Neuron (in vitro differentiated cells): Measurements from ENCODE around the gene SPATA46.
"Not testable (repeated sequence)": the region's sequence is repeated elsewhere in the genome, so short reads cannot be mapped to it uniquely, and the experiment has no call there.

Experiments
- H2AFZ ChIP-seq: one replicate; pipeline ENCODE4 v1.6.1; 2013; ENCODE audit warnings: low read depth, mild to moderate bottlenecking, inconsistent platforms, low read length, moderate library complexity
- H3K27me3 ChIP-seq: one replicate; pipeline ENCODE4 v1.6.1; 2013; ENCODE audit warnings: low read length; ENCODE audit not compliant: insufficient read depth
- H3K36me3 ChIP-seq: one replicate; pipeline ENCODE4 v1.6.1; 2013; ENCODE audit warnings: low read length; ENCODE audit not compliant: insufficient read depth
- H3K4me1 ChIP-seq: one replicate; pipeline ENCODE4 v1.6.1; 2013; ENCODE audit warnings: low read length; ENCODE audit not compliant: insufficient read depth
- H3K4me3 ChIP-seq: 2 replicates; pipeline ENCODE4 v1.5.1; 2013; ENCODE audit warnings: mild to moderate bottlenecking, low read length, moderate library complexity
- H3K9me3 ChIP-seq: one replicate; pipeline ENCODE4 v1.6.1; 2013; ENCODE audit warnings: low read length

The SPATA46 gene, protein sequence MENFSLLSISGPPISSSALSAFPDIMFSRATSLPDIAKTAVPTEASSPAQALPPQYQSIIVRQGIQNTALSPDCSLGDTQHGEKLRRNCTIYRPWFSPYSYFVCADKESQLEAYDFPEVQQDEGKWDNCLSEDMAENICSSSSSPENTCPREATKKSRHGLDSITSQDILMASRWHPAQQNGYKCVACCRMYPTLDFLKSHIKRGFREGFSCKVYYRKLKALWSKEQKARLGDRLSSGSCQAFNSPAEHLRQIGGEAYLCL

DNA sequence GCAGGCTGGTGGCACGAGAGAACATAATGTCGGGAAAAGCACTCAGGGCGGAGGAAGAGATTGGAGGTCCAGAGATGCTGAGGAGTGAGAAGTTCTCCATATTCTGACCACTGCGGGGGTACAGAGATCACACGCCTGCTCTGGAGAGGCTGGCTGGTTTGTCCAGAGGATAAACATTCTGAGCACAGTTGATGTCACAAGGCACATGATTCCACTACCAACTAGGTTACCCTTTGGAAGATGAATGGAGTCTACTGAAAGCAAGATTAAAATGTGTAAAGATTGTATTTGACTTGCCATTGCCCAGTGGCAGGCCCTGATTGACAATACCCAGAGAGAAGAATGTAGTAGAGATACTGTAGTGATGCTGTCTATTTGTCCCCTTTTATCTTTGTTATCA lies at the start of gene SPATA46:
SPATA46 (minus strand) TSS at position 164 of the 400 bp plus-strand sequence; CDS start at position 100, 64 bp downstream.
- H3K4me3 ChIP-seq: no peak within 1 kb of the TSS
- H2AFZ ChIP-seq: no peak within 1 kb of the TSS
- H3K9me3 ChIP-seq: no peaks in the 10 kb centered on the region
- H3K27me3 ChIP-seq: no peaks in the 10 kb centered on the region
- H3K4me1 ChIP-seq: no peaks in the 10 kb centered on the region
- no peaks in the 10 kb centered on the region for H3K36me3 ChIP-seq

DNA sequence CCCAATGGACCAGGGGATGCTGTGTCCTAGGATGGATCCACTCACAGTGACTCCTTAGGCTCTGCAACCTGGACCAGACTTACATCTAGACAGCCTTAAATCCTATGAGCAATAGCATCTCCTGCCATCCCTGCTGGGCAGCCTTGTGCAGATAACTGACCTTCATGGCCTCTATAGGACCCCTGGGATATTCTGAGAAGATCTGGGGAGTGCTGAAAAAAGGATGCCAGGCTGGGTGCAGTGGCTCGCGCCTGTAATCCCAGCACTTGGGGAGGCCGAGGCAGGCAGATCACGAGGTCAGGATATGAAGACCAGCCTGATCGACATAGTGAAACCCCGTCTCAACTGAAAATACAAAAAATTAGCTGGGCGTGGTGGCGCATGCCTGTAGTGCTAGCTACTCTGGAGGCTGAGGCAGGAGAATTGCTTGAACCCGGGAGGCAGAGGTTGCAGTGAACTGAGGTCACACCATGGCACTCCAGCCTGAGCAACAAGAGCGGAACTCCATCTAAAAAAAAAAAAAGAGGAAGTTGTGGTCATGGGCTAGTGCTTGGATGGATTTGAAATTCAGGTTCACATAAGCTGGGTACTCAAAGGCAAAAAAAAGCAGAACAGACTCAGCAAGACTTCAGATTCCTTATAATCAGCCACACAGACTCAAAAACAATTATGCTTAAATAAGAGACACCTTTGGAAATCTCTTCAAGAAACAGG lies 46.2 kb upstream of the SPATA46 start:
- H3K4me1 ChIP-seq: no peaks in the 10 kb centered on the region
- no peak overlapping the region for H2AFZ ChIP-seq
- no peaks in the 10 kb centered on the region for H3K9me3 ChIP-seq
- H3K36me3 ChIP-seq: no peaks in the 10 kb centered on the region
- H3K27me3 ChIP-seq: no peaks in the 10 kb centered on the region
- no peak overlapping the region for H3K4me3 ChIP-seq

DNA sequence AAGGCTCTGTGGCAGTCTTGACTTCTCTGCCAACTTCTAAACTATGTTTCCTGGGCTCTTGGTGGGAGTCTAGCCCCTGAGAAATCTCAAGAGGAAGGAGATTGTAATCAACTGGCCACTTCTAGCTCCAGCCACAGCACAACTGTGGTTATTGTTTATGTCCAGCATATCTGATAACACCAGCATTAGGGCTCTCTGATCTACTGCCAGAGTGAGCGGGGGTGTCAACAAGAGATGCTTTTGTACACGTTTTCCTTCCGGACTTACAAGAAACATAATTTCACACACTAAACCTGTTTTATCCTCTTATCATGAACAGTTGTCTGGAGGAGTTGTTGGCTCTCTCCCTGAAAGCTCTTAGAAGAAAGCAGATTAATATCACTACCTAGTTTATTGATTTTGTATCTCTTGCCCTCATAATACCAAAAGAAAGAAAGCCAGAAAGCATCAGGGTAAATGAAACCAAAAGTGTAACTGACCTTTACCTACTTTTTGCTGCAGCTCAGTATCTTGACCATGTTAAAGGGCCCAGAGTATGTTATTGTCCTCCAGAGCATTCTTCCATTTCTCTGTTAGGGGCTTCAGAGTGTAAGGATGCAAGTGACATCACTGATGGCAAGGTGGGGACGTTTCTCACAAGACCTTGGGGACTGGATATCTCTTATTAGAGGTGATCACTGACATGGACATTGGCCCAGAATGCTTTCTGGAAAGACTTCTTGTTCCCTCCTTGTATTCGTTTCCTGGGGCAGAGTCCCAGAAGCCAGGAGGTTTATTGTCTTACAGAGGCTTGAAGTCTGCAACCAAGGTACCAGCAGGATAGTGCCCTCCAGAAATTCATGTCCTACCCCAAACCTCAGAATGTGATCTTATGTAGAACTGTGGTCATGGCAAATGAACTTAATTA lies 44.9 kb upstream of the SPATA46 start:
- Histone ChIP-seq H2AFZ (no peak overlapping the region), H3K36me3 (no peaks in the 10 kb centered on the region), H3K4me1 (no peaks in the 10 kb centered on the region), H3K27me3 (no peaks in the 10 kb centered on the region), H3K9me3 (no peaks in the 10 kb centered on the region), H3K4me3 (no peak overlapping the region)

DNA sequence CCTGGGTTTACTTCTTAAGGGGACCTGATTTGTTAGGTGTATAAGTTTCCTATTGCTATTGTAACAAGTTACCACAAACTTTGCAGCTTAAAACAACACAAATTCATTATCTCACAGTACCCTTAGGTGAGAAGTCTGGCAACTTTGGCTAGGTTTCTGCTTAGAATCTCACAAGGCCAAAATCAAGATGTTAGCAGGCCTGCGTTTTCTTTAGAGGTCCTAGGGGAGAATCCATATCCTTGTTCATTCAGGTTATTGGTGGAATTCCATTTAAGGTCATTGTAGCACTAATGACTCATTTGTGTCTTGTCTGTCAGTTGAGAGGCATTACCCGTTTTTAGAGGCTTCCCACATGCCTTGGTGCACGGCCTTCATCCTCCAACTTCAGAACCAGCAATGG lies 43.5 kb upstream of the SPATA46 start:
- no peaks in the 10 kb centered on the region for H3K4me1 ChIP-seq
- no peak overlapping the region for H2AFZ ChIP-seq
- H3K36me3 ChIP-seq: no peaks in the 10 kb centered on the region
- H3K4me3 ChIP-seq: no peak overlapping the region
- H3K9me3 ChIP-seq: peaks cover 1% of the 10 kb centered on the region
- no peaks in the 10 kb centered on the region for H3K27me3 ChIP-seq

DNA sequence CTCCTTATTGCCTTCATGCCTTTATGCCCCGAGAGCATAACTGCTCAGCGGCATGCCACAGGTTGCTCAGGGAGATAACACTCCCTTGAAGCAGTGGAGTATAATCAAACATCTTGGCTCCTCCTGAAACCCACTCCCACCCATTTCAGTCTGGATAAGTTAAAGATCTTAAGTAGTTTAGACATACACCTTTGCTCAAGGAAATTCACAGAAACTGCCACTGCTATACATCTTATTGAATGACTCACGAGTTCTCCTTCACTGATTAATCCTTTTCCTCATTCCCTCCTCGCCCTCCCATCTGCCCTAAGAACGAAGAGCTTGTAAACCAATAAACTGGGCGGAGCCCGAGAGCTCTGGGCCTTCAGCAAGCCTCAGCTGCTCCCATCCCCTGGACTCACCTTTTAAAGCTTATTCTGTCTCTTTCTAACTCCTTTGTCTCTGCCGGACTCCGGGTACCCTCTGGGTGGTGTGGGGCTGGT lies 42.8 kb upstream of the SPATA46 start:
- H2AFZ ChIP-seq, H3K9me3 ChIP-seq, H3K4me3 ChIP-seq, H3K36me3 ChIP-seq, H3K4me1 ChIP-seq, H3K27me3 ChIP-seq: not testable (repeated sequence)

DNA sequence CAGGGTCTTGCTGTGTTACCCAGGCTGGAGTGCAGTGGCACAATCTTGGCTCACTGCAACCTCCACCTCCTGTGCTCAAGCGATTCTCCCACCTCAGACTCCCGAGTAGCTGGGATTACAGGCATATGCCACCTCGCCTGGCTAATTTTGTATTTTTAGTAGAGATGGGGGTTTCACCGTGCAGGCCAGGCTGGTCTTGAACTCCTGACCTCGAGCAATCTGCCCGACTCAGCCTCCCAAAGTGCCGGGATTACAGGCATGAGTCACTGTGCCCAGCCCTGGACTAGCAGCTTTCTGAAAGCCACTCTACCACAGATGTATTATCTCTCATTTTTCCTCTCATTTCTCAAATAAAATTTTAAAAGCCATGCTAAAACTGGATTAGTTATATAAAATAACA lies 41.9 kb upstream of the SPATA46 start:
- H3K27me3 ChIP-seq, H2AFZ ChIP-seq, H3K4me1 ChIP-seq, H3K9me3 ChIP-seq, H3K4me3 ChIP-seq, H3K36me3 ChIP-seq: not testable (repeated sequence)

DNA sequence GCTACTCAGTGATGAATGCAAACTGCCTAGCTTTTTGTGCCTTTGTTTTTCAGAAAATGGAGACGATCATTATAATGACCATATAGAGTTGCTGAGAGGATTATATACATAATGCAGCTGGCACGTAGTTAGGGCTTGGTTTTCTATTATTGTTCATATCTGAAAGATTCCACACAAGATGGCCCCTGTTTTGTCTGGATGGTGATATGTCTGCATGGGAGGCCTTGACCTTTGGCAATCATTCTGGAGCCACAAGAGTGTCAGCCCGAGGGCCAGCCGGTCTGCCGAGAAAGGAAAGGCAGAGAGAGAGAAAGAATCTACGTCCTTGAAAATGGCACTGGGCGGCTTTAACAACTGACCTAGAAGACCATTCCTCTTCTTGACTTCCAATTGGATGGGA lies 41.0 kb upstream of the SPATA46 start:
- Histone ChIP-seq H3K9me3 (peaks cover 3% of the 10 kb centered on the region), H3K4me3 (no peak overlapping the region), H3K36me3 (no peaks in the 10 kb centered on the region), H3K4me1 (no peaks in the 10 kb centered on the region), H3K27me3 (no peaks in the 10 kb centered on the region), H2AFZ (no peak overlapping the region)

DNA sequence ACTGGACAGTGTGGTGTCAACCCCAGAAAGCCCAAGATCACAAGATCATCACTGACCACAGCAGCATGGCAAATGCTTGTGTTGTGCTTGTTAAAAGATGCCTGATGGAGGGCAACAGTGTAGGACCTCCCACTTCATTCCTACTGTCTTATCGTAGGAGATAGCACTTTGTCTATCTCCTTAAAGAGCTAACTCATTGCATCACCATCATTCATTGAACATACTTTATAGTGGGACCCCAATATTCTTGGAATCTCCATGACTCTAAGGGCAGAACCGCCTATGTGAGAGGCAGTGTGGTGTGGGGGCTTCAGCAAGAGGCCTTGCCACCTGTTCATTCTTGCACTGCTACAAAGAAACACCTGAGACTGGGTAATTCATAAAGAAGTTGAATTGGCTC lies 40.3 kb upstream of the SPATA46 start:
- H3K4me1 ChIP-seq: no peaks in the 10 kb centered on the region
- H3K9me3 ChIP-seq: peaks cover 3% of the 10 kb centered on the region
- H3K27me3 ChIP-seq: no peaks in the 10 kb centered on the region
- no peaks in the 10 kb centered on the region for H3K36me3 ChIP-seq
- no peak overlapping the region for H2AFZ ChIP-seq
- H3K4me3 ChIP-seq: no peak overlapping the region

DNA sequence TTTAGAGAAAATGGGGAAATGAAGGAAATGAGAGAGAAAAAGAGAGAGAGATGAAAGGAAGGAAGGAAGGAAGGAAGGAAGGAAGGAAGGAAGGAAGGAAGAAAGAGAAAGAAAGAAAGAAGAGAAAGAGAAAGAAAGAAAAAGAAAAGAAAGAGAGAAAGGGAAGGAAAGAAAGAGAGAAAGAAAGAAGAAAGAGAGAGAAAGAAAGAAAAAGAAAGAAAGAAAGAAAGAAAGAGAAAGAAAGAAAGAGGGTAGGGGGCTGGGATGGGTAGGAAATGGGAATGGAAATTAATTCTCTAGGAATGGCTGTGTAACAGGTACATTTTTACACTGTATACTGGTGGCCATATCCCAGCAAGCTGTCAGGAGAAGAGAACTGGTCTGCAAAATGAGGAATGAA lies 39.6 kb upstream of the SPATA46 start:
- Histone ChIP-seq H3K4me1 (no peaks in the 10 kb centered on the region), H3K36me3 (no peaks in the 10 kb centered on the region), H2AFZ (no peak overlapping the region), H3K4me3 (no peak overlapping the region), H3K9me3 (peaks cover 3% of the 10 kb centered on the region), H3K27me3 (no peaks in the 10 kb centered on the region)

DNA sequence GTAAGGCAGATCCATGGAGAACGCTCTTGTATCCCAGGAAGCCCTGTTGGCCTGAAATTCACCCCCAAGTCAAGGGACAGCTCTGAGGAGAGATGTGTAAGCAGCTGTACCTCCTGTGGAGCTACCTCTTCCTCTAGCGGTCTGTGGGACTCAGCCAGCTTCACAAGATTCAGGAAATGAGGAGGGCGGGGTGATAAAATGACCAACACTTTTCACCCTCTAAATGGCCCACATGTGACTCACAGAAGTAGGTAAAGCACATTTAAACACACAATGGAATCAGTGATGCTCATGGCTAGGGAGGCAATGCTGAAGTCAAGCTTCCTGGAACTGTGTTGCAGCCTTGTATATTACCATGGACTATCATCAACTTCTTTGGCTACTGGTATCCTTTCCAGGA lies 35.3 kb upstream of the SPATA46 start, which contains the start of gene SH2D1B:
SH2D1B (minus strand) TSS at position 135 of the 400 bp plus-strand sequence; CDS start at position 15, 120 bp downstream.
- Histone ChIP-seq H3K4me1 (no peaks in the 10 kb centered on the region), H2AFZ (no peak within 1 kb of the TSS), H3K36me3 (no peaks in the 10 kb centered on the region), H3K4me3 (no peak within 1 kb of the TSS), H3K27me3 (no peaks in the 10 kb centered on the region), H3K9me3 (peaks cover 3% of the 10 kb centered on the region)

DNA sequence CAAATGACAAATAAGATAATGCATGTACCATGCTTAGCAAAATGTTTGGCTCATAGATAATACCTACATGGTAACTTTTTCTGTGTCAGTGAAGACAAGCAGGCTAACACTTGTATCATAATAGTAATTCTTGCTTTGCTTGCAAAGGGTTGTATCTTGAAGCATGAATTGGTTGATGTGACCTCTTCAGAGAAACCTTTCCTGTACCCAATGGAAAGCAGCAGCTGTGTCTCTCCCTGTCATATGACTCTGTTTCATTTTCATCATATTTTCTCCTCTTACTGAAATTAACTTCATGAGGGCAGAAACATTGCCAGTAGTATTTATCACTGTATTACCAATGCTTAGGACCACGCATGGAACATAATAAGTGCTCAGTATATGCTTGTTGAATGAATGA lies 30.9 kb upstream of the SPATA46 start:
- Histone ChIP-seq H3K4me3 (no peak overlapping the region), H3K36me3 (no peaks in the 10 kb centered on the region), H2AFZ (no peak overlapping the region), H3K27me3 (no peaks in the 10 kb centered on the region), H3K4me1 (no peaks in the 10 kb centered on the region), H3K9me3 (no peaks in the 10 kb centered on the region)

DNA sequence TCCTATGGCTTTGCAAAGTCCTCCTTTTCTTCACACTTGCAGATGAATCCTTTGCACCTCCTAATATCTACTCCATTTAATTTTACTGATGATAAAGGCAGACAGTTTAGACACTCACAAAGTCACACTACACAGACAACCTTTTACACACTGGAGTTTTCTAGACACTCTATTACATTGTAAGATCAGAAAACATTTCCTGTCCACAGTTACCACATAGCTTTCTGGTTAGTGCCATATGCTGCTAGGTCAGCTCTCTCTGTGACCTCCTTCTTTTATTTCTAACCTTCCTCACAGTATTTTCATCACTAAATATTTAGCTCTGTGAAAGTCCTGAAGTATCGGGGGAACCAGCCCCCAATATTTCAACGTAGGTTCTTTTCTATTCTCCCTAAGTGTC lies 30.2 kb upstream of the SPATA46 start:
- no peaks in the 10 kb centered on the region for H3K36me3 ChIP-seq
- H2AFZ ChIP-seq: no peak overlapping the region
- no peaks in the 10 kb centered on the region for H3K27me3 ChIP-seq
- no peak overlapping the region for H3K4me3 ChIP-seq
- H3K4me1 ChIP-seq: no peaks in the 10 kb centered on the region
- H3K9me3 ChIP-seq: no peaks in the 10 kb centered on the region

DNA sequence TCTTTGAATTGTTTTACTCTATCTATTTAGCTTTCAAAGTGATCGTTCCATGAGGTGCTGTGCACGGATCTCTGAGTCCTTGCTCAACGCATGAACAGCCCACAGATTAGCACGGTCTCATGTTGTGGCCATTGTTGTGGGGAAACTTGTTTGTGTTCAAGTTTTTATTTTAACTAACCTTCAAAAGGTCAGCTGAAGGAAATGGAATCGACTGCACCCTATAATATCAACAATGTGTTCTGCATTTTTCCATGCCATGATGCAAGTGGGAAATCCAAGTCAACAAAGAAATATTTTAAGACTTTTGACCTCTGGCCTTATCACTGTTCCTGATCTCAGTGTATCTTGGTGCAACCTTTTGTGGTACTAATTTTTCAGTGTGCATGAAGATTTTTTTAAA lies 29.1 kb upstream of the SPATA46 start:
- Histone ChIP-seq H3K9me3 (no peaks in the 10 kb centered on the region), H3K36me3 (no peaks in the 10 kb centered on the region), H3K27me3 (no peaks in the 10 kb centered on the region), H2AFZ (no peak overlapping the region), H3K4me3 (no peak overlapping the region), H3K4me1 (peaks cover 4% of the 10 kb centered on the region)
